Measurements from ENCODE around the gene KCNJ5.

- TF ChIP-seq AFF4 (CRISPR knock-in tag; IDR thresholded peaks at IDR 0.05; ENCODE audit: borderline replicate concordance) = no peak
- no peak for TF ChIP-seq CTCF (IDR thresholded peaks at IDR 0.05)
- no peak for TF ChIP-seq E2F1 (CRISPR knock-in tag; IDR thresholded peaks at IDR 0.05)
- TF ChIP-seq ZBTB21 (CRISPR knock-in tag; IDR thresholded peaks at IDR 0.05; ENCODE audit: borderline replicate concordance) = no peak
- no peak for TF ChIP-seq FOXP1 (CRISPR knock-in tag; IDR thresholded peaks at IDR 0.05; ENCODE audit: borderline replicate concordance)
- no peak for TF ChIP-seq JUN (CRISPR knock-in tag; IDR thresholded peaks at IDR 0.05)
- TF ChIP-seq USF1 (CRISPR knock-in tag; IDR thresholded peaks at IDR 0.05) = no peak
- TF ChIP-seq HMGXB4 (CRISPR knock-in tag; IDR thresholded peaks at IDR 0.05) = no peak
- no peak for TF ChIP-seq ELF4 (CRISPR knock-in tag; IDR thresholded peaks at IDR 0.05; ENCODE audit: low read depth)
- no peak for TF ChIP-seq NR3C1 (CRISPR knock-in tag; conservative IDR thresholded peaks at IDR 0.05; ENCODE audit: low read depth)
- TF ChIP-seq MXD4 (CRISPR knock-in tag; IDR thresholded peaks at IDR 0.05; ENCODE audit: borderline replicate concordance) = no peak
These were observed 7.6 kb downstream of the KCNJ5 start for GRCh38 chr11:128898580-128899344.

All from WTC11 (cell line).